SK-N-SH (cell line): ENCODE measurements around the gene TTC22. TPM values are rescaled to one million over a fixed set of nuclear protein-coding genes. Genes with fewer than 3 reads are reported as not detected.
"Not testable (repeated sequence)": the region's sequence is repeated elsewhere in the genome, so short reads cannot be mapped to it uniquely, and the experiment has no call there.

Experiments used
- CTCF ChIA-PET: fragments of 300-600, 350-600 bp; formaldehyde crosslinking; extraction: SDS; loops from one replicate; lab custom pipeline; 2021; lab: Yijun Ruan, JAX
- POLR2A ChIA-PET: fragments of 350-600 bp; sonication (Branson Sonifier 250); formaldehyde crosslinking; extraction: SDS; loops from one replicate; lab custom pipeline; 2020; ENCODE audit warnings: antibody characterized with exemption, inconsistent platforms; lab: Yijun Ruan, JAX
- DNase-seq: peaks from one replicate; pipeline ENCODE4 v3.0.0; 2012
- H2AFZ ChIP-seq: fragments of 200-600 bp; sonication (generic); 2 replicates; pipeline ENCODE4 v1.8.1; 2016; ENCODE audit warnings: antibody characterized with exemption, mild to moderate bottlenecking, low read depth
- H3F3A ChIP-seq: fragments of 200-600 bp; sonication (generic); replicated peaks from 2 replicates; pipeline ENCODE3; 2016; ENCODE audit warnings: antibody characterized with exemption, mild to moderate bottlenecking; ENCODE audit not compliant: insufficient read depth
- H3K27ac ChIP-seq, 2 experiments: fragments of 200-500 bp in 1 of 2; fragments of 200-600 bp in 1 of 2; sonication (Bioruptor generic) in 1 of 2; sonication (generic), shearing (Covaris generic) in 1 of 2; 2 replicates each; pipeline versions ENCODE4 v1.5.1 to v1.6.1; 2014 to 2016; ENCODE audit warnings: low read depth in 2 of 2, inconsistent platforms in 1 of 2, low read length in 1 of 2, mild to moderate bottlenecking in 1 of 2, mixed read lengths in 1 of 2
- H3K27me3 ChIP-seq: fragments of 200-600 bp; sonication (generic), shearing (Covaris generic); 2 replicates; pipeline ENCODE4 v1.6.1; 2016; ENCODE audit warnings: mixed run types; ENCODE audit not compliant: insufficient read depth
- H3K36me3 ChIP-seq, 2 experiments: fragments of 200-500 bp in 1 of 2; fragments of 200-600 bp in 1 of 2; sonication (Bioruptor generic) in 1 of 2; sonication (generic) in 1 of 2; replicated peaks in 1 of 2; 2 replicates each; pipeline versions ENCODE3 to v1.5.1; 2014 to 2016; ENCODE audit warnings: low read length in 1 of 2, mild to moderate bottlenecking in 1 of 2; ENCODE audit not compliant: insufficient read depth in 2 of 2, control insufficient read depth in 1 of 2
- H3K4me1 ChIP-seq, 2 experiments: fragments of 200-500 bp in 1 of 2; fragments of 200-600 bp in 1 of 2; sonication (Bioruptor generic) in 1 of 2; sonication (generic), shearing (Covaris generic) in 1 of 2; 2 replicates each; pipeline versions ENCODE4 v1.5.1 to v1.6.1; 2014 to 2016; ENCODE audit warnings: low read depth in 1 of 2, low read length in 1 of 2, mixed run types in 1 of 2; ENCODE audit not compliant: insufficient read depth in 2 of 2, control insufficient read depth in 1 of 2
- H3K4me2 ChIP-seq: fragments of 200-600 bp; sonication (generic), shearing (Covaris generic); 2 replicates; pipeline ENCODE4 v1.6.1; 2017; ENCODE audit warnings: mixed run types
- H3K4me3 ChIP-seq, 2 experiments: fragments of 200-500 bp in 1 of 2; fragments of 200-600 bp in 1 of 2; sonication (Bioruptor generic) in 1 of 2; sonication (generic), shearing (Covaris generic) in 1 of 2; 2 replicates each; pipeline versions ENCODE4 v1.5.1 to v1.8.1; 2014 to 2016; ENCODE audit warnings: low read depth in 2 of 2, inconsistent platforms in 1 of 2, low read length in 1 of 2, mild to moderate bottlenecking in 1 of 2, mixed read lengths in 1 of 2, moderate library complexity in 1 of 2
- H3K79me2 ChIP-seq: fragments of 200-600 bp; sonication (generic); 2 replicates; pipeline ENCODE4 v1.8.1; 2017; ENCODE audit warnings: mild to moderate bottlenecking; ENCODE audit not compliant: insufficient read depth
- H3K9ac ChIP-seq: fragments of 200-600 bp; sonication (generic); 2 replicates; pipeline ENCODE4 v1.6.1; 2017; ENCODE audit warnings: mixed run types
- H3K9me2 ChIP-seq: fragments of 200-600 bp; sonication (generic); 2 replicates; pipeline ENCODE4 v1.6.1; 2017; ENCODE audit warnings: mixed run types
- H3K9me3 ChIP-seq: fragments of 200-600 bp; sonication (generic); 2 replicates; pipeline ENCODE4 v1.6.1; 2017; ENCODE audit warnings: mixed run types, mild to moderate bottlenecking, moderate library complexity
- H4K20me1 ChIP-seq: fragments of 200-600 bp; sonication (generic); 2 replicates; pipeline ENCODE4 v1.6.1; 2017; ENCODE audit warnings: mild to moderate bottlenecking, mixed run types; ENCODE audit not compliant: insufficient read depth
- GATA2 ChIP-seq: sonication (generic); formaldehyde crosslinking; IDR thresholded peaks from 2 replicates; pipeline ENCODE4 v1.5.0; 2020; ENCODE audit warnings: mild to moderate bottlenecking, missing genetic modification reagents
- MEF2A ChIP-seq: IDR thresholded peaks from 2 replicates; pipeline ENCODE4 v1.4.0; 2012; ENCODE audit warnings: low read depth, borderline replicate concordance
- PBX3 ChIP-seq: IDR thresholded peaks from 2 replicates; pipeline ENCODE4; 2012
- POLR2AphosphoS5 ChIP-seq: IDR thresholded peaks from 2 replicates; pipeline ENCODE4 v1.6.1; 2012; ENCODE audit warnings: low read depth, low read length
- SMC3 ChIP-seq: IDR thresholded peaks from 2 replicates; pipeline ENCODE4 v1.6.1; 2012; ENCODE audit warnings: low read depth, low read length, improper control_type of control experiment
- TEAD4 ChIP-seq: IDR thresholded peaks from 2 replicates; pipeline ENCODE4 v1.4.0; 2012; ENCODE audit warnings: mild to moderate bottlenecking, borderline replicate concordance; ENCODE audit not compliant: insufficient read depth
- USF1 ChIP-seq: IDR thresholded peaks from 2 replicates; pipeline ENCODE4 v1.4.0; 2012; ENCODE audit warnings: low read depth, borderline replicate concordance
- WGBS: methylation state at CpG from one replicate; pipeline ENCODE4 v1.1.6; 2017; ENCODE audit warnings: low lambda C conversion rate; 5-methylcytosine and 5-hydroxymethylcytosine counted together
- polyA plus RNA-seq, 3 experiments: library from polyadenylated mRNA; depleted of rRNA; stranded (reverse); fragments of >200 nt; gene quantifications; 2 replicates each; pipeline ENCODE4 v1.2.3, GENCODE V29; 2012

The TTC22 gene
- polyA plus RNA-seq, 1 of the 3 experiments (the other 2 are of a cell fraction) = not detected

- POLR2A ChIA-PET = interaction anchor here (0.9 to 1.2 kb wide), 2 partner anchors 21 to 31 kb away, joined by 3 read pairs; no protein-coding TSS in a partner anchor
Observed at GRCh38 chr1:54775828-54776721, 25.0 kb downstream of the TTC22 start.

GRCh38 chr1:54774820-54775498 is 26.2 kb downstream of the TTC22 start:
- POLR2A ChIA-PET = no interaction called here
- DNase-seq = peak; percentile 80
- no peaks in the 10 kb centered on the region for H3K9me2 ChIP-seq
- H2AFZ ChIP-seq = no peak overlapping the region
- no peaks in the 10 kb centered on the region for H3F3A ChIP-seq
- H3K27ac ChIP-seq = no peak overlapping the region
- H4K20me1 ChIP-seq = no peaks in the 10 kb centered on the region
- WGBS = 67% methylated on average over 12 of the region's 15 CpGs
- H3K4me2 ChIP-seq = no peak overlapping the region
- H3K27me3 ChIP-seq = no peaks in the 10 kb centered on the region; the same call in 1 of the 2 replicates
- no peak for TF ChIP-seq SMC3
- TF ChIP-seq TEAD4 = no peak
- TF ChIP-seq PBX3 = peak; percentile 51; the same call in 1 of the 2 replicates
- no peak for TF ChIP-seq POLR2AphosphoS5
- peak; percentile 61; the same call in 1 of the 2 replicates for TF ChIP-seq USF1
- TF ChIP-seq GATA2 = no peak
- no peak for TF ChIP-seq MEF2A
- TF ChIP-seq, all 33 proteins: peak for 2
- CTCF ChIA-PET = interaction anchor here (0.6 to 2.1 kb wide), 4 partner anchors 17 to 287 kb away, joined by 3 to 8 read pairs (median 3); no protein-coding TSS in a partner anchor
- H3K4me3 ChIP-seq = no peak overlapping the region
- no peak overlapping the region for H3K9ac ChIP-seq
- no peaks in the 10 kb centered on the region for H3K9me3 ChIP-seq
- no peaks in the 10 kb centered on the region for H3K79me2 ChIP-seq
- no peaks in the 10 kb centered on the region for H3K36me3 ChIP-seq
- H3K4me1 ChIP-seq = peaks cover 0 to 5% of the 10 kb centered on the region in 2 experiments; a peak in 1 of 4 replicates

More at GRCh38 chr1:54775828-54776721, 25.0 kb downstream of the TTC22 start:
- not testable (repeated sequence) for H3K9me3 ChIP-seq, H3K9ac ChIP-seq, DNase-seq, H3K9me2 ChIP-seq, H3K4me2 ChIP-seq, H3K36me3 ChIP-seq, H3K27ac ChIP-seq, H3K27me3 ChIP-seq, H3K4me1 ChIP-seq, H3K79me2 ChIP-seq, H2AFZ ChIP-seq, H3F3A ChIP-seq, H3K4me3 ChIP-seq, H4K20me1 ChIP-seq
- WGBS = 76% methylated on average over 16 of the region's 16 CpGs
- CTCF ChIA-PET = interaction anchor here (0.9 to 3.8 kb wide), 4 partner anchors 16 to 288 kb away, joined by 3 to 19 read pairs (median 3); no protein-coding TSS in a partner anchor
